ENCODE data around the gene ARHGDIA. TPM values are rescaled to one million over a fixed set of nuclear protein-coding genes. Genes with fewer than 3 reads are reported as not detected.
"Not testable (repeated sequence)": the region's sequence is repeated elsewhere in the genome, so short reads cannot be mapped to it uniquely, and the experiment has no call there.

ARHGDIA gene
- 100 to 1,000 TPM; 447 to 500 TPM for total RNA-seq
- long read RNA-seq, transcript ARHGDIA-201 (6 exons, 1,906 nt), result major isoform, 5 of 53 reads
- long read RNA-seq, partial matches to known transcripts, result 0 of 53 reads
- long read RNA-seq, other reads (novel, unspliced or antisense), result 44 of 53 reads

DNA sequence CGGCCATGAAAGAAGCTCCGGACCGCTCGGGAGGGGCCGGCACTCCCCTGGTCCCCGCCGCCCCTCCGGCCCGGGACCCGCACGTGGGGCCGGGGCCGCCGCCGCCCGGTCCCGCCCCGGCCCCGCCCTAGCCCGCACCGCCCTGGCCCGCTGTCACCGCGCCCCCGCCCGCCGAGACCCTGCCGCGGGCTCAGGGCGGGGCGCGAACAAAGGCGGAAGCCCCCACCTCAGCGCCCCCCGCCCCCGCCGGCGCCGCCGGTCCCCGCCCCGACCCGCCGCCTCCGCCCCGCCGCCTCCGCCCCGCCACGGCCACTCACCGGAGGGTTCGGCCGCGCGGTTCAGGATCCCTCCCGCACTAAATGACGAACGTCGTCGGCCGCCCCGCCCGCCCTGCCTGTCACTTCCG lies at the start of gene ARHGDIA:
Gene ARHGDIA, minus strand, starts transcription at position 357 of the 406 bp plus-strand sequence. CDS start 1,407 bp downstream, outside the sequence.
- DNase-seq (no peak), ATAC-seq (peak; percentile 53)
- intact Hi-C loops (cut with DNase I, micrococcal nuclease), result no loop called here

DNA sequence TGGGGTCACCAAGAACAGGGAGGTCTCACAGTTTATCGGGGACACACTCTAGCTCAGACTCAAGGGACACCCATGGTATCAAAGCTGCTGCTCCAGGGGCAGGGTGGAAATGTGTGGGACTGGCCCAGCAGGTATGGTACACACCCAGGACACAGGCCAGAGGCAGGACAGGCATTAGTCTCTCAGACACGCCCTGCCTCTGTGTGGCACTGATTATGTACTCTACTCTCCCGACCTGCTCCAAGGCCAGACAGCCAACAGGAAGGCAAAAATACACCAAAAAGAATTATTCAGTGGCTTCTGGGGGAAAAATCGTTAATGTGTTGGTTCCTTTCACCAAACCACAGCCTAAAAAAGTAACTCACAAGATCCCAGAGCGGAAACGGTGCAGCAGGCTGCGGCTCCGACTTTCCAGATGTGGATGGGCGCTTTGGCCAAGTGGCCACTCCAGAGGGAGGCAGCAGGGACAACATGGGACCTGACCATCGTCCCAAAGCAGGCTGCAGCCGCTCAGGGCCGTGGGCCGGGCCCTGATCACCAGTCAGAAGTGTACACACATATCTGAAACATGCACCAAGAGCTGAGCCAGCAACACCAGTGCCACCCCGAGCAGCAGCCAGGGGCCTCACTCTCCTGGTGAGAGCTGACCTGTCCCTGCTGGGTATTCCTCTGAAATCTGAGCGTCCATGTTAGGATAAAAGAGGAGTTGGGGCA lies 47.9 kb upstream of the ARHGDIA start:
- ATAC-seq (peak; percentile 82), DNase-seq (peak; percentile 82 to 88)
- intact Hi-C loops (cut with DNase I, micrococcal nuclease), result no loop called here

DNA sequence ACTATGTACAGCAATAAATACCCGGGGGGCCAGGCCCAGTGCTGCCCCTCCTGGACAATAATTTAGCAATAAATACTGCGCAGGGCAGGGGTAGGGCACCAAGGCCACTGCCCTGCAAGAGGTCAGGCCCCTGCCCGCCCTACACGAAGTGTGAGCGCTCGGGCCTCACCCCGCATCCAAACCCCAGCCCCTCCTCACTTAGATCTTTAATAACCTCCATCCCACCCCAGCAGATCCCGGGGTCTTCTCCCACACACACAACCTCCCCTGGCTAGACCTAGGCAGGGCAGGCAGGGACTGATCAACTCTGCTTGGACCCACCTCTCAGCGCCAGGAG lies 47.2 kb upstream of the ARHGDIA start:
- ATAC-seq, result peak; percentile 18
- DNase-seq; intact Hi-C loops (cut with DNase I, micrococcal nuclease): not testable (repeated sequence)

DNA sequence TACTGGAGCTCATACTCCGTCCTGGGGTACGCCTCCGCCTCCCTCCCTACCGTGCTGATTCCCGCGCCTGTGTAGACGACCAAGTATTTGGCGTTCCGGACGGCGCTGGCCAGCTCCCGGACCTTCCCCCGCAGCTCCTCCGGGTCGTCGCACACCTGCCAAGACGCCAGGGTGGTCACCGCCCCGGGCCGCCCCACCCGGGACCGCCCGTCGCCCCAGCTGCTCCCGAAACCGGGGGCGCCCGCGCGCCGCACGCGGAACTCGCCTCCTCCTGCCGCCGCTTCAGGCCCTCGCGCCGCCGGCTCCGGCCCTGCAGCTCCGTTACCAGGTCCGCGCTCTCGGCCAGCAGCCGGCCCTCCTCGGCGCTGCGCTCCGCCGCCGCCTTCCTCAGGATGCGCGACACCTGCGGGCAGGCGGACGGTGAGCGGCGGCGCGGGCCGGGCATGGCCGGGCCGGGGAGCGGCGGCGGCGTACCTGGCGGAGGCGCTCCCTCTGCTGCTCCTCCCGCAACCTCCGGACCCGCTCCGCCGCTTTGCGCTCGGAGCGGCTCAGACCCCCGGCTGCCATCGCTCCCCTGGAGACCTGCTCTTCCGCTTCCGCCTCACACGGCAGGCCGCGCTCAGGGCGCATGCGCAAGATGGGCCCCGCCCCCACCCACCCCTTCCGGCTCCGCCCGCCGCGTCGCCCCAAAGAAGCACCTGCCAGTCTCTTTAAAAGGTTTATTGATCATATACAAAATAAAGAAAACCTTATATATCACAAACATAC lies 46.6 kb upstream of the ARHGDIA start, which contains the start of gene SIRT7:
Gene SIRT7, minus strand, starts transcription at position 612 of the 768 bp plus-strand sequence. Its CDS starts 45 bp downstream, at position 567.
- intact Hi-C loops (cut with DNase I, micrococcal nuclease), result no loop called here
- DNase-seq (peak; percentile 73 to 82), ATAC-seq (peak; percentile 75)

DNA sequence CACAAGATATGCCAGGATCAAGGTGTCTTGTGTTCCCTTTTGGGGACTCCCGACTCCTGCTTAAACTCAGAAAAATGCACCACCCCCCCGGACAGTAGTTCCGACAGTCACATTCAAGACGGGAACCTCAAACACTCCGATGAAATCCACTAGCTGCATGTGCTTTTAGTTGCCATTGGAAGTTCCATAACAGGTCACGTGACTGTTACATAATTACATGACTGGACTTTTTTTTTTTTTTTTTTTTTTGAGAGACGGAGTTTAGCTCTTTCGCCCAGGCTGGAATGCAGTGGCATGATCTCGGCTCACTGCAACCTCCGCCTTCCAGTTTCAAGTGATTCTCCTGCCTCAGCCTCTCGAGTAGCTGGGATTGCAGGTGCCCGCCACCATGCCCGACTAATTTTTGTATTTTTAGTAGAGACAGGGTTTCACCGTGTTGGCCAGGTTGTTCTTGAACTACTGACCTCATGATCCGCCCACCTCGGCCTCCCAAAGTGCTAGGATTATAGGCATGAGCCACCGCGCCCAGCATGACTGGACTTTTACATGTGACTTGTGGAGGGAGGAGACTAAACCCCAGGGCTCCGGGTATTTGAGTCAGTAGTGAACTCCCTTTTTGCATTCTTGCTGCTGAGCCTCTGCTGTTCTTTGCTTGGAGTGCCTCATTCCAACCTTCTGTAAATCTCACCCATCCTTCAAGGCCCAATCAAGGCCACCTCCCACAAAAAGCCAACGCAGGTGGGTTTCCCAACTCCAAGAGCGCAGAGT lies 45.3 kb upstream of the ARHGDIA start:
- peak; percentile 49 for ATAC-seq
- DNase-seq, result peak; percentile 56 to 73
- intact Hi-C loops (cut with DNase I, micrococcal nuclease), result no loop called here

DNA sequence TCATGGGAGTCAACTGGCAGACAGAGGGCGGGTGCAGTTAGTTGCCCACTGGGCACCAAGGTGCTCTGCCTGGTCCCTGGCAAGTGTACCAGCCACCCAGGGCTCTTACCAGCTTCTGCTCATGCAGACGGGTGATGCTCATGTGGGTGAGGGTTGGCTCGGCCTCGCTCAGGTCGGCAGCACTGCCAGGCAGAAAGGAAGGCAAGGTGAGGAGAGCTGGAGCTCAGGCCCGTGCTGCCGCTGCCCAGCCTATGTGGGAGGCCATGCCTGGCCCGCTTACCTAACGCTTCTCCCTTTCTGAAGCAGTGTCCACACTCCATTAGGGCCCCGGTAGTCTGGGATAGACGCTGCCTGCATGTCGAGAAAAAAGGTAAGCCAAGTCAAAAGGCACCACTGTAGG lies 44.2 kb upstream of the ARHGDIA start:
- no peak for DNase-seq
- ATAC-seq, result no peak
- intact Hi-C loops (cut with DNase I, micrococcal nuclease), result no loop called here

DNA sequence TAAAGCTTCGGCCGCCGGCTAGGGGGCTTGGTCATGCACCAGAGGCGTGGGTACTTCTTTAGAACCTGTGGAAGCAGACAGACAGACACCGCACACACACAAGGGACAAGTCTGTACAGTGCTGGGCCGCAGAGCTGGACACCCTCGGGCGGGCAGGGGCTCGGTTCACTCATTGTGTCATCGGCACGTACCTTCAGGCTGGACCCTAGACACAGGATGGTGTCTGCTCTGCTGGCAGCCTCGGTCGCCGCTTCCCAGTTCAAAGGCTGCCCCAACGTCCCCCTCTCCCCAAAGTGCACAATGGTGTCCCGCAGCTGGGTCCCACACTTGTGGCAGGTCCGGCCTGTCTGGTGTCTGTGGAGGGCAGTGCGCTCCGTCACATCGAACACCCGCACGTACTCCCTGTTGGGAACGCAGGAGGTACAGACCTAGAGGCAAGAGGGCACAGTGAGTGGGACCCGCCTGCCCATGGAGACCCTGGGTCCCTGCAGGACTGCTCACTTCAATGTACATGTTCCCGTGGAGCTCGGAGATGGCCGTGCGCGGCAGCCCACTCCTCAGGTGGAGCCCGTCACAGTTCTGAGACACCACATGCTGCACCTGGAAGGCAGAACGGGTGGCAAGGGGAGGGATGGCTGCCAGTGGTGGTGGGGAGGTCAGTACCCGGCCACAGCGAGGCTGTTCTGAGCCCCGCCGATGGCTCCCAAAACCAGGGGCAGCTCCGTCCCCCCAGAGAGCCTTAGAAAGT lies 43.1 kb upstream of the ARHGDIA start:
- DNase-seq (no peak), ATAC-seq (no peak)
- intact Hi-C loops (cut with DNase I, micrococcal nuclease), result no loop called here

DNA sequence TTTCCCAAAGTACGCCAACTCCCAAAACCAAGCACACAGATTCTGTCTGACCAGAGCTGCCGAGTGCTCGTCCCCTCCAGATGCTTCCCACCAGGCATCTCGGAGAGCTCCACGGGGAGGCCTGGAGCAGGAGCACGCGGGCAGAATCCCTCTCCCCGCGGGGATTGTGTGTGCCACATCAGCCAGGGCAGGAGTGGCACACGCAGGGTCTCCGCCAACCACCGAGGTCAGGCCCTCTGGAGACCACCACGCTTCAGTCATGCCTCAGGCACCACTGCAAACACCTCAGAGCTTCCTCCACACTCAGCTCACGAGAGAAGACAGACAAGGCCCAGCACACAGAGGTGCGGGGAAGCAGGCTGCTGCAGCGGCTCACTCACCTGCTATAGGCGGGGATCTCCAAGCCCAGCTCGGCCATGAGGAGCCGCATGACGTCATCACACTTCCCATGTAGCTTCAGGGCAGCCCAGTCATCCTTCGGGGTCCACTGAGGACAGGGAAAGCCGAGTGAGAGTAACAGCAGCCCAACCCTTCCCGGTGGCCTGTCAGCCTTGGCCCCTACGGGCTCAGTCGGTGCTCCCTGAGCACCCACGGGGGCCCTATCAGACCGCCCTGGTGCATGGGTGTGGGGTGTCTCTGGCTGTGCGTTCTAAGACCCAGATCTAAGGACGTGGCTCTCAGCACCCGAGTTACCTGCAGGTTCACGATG lies 42.4 kb upstream of the ARHGDIA start:
- intact Hi-C loops (cut with DNase I, micrococcal nuclease), result no loop called here
- ATAC-seq, result no peak

DNA sequence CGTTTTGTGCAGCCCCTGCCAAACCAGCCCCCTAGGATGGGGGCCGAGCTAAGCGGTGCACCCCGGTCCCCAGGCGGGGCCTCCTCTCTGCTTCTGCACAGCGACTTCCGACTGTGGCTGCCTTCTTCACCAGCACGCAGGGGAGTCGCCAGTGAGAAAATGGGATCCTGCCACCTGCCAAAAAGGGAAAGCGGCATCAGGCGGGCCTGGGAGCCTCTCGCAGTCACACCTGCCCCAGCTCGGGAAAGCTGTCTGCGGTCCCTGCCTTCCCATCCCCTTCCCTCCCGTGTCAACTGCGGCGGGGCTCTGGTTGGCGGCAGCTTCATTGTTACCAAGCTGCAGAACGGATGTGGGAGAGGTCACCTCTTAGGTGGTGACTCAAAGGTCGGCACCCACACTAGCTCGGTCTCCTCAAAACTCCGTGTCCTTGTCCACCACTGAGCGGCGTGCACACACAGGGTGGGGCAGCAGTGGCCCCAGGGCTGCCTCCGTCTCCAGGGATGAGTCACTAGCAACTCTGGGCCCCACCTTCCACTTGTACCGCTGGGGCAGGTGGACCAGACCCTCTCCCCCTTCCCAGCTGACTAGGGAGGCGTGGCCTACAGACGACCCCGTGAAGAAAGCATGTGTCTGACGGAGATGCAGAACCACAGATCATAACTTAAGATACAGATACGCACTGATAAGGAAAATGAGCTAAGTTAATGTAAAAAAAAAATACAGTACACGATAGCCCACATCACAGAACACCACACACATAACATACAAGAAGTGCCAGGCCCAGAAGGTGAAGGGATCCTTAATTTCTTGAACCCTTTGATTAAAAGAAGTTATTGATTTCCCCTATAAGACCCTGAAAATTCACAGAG lies 41.5 kb upstream of the ARHGDIA start:
- DNase-seq (no peak), ATAC-seq (no peak)
- intact Hi-C loops (cut with DNase I, micrococcal nuclease), result no loop called here

More for the DNA sequence above, 42.4 kb upstream of the ARHGDIA start:
- DNase-seq, result no peak

DNA sequence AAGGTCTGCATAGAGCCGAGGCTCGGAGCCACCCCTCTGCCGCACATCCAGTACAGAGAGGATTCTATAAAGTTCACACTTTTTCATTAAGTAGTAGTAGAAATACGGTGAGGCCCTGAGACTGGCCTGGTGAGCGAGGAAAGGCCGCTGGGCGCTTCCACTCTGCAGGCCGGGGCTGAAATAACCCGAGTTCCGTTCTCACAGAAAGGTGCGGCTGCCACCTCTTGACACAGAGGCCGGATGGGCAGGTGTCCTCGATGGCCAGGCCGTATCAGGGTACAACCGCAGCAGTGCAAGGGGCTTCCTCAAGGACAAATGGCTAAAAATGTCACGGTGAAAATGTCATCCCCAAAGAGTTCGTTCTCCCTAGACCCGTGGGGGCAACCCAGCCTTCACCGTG lies 40.8 kb upstream of the ARHGDIA start:
- DNase-seq, result no peak
- intact Hi-C loops (cut with DNase I, micrococcal nuclease), result no loop called here
- ATAC-seq, result no peak

DNA sequence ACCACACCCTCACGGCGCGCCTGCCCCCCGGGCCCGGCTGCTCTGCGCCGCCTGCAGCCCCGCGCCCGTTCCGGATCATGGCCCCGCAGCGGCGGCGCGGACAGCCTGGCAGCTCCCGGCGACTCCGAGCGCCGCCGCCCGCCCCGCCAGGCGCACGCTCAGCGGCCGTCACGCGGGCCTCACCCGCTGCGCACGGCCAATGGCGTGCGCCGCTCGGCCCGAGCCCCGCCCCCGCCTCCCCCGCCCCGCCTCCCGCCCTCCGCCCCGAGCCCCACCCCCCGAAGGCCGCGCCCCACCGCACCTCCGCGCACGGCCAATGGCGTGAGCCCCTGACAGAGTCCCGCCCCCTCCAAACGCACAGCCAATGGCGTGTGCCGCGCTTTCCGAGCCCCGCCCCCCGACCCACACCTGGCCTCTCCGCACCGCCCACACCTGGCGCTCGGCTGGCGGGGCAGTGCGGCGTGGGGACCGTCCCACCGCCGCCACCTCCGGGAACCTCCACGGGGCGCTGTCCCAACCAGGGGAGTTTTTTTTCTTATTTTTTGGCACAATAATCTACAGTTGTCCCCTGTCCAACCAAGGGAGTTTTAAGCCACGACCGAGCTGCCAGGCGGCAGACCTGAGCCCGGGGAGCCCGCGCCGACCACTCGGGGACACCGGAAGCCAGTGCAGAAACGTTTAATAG lies 40.3 kb upstream of the ARHGDIA start, which contains the start of gene PCYT2:
Gene PCYT2, minus strand, starts transcription at position 123 of the 685 bp plus-strand sequence. Its CDS starts 44 bp downstream, at position 79.
- ATAC-seq, result peak; percentile 88
- peak; percentile 95 for DNase-seq
- intact Hi-C loops (cut with DNase I, micrococcal nuclease), result no loop called here

DNA sequence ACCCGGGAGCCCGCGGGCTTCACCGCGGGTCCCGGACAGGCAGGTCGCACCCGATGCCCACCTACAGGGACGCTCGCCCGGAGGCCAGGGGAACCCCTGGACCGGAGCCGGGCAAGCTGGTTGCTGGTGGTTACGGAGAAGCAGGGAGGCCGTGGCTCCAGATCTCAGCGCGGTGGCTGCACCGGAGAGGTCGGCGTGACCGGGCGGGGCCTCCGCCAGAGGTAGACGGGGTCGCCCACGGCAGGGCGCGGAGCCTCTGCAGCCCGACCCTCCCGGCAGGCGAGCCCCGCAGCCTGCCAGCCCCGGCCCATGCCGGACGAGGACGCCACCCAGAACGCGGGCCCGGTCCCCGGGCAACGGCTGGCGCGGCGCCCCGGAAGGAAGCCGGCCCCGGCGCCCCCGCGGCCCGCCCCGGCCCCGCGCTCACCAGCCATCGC lies 39.7 kb upstream of the ARHGDIA start:
- DNase-seq (no peak), ATAC-seq (peak; percentile 13)
- intact Hi-C loops (cut with DNase I, micrococcal nuclease), result no loop called here

DNA sequence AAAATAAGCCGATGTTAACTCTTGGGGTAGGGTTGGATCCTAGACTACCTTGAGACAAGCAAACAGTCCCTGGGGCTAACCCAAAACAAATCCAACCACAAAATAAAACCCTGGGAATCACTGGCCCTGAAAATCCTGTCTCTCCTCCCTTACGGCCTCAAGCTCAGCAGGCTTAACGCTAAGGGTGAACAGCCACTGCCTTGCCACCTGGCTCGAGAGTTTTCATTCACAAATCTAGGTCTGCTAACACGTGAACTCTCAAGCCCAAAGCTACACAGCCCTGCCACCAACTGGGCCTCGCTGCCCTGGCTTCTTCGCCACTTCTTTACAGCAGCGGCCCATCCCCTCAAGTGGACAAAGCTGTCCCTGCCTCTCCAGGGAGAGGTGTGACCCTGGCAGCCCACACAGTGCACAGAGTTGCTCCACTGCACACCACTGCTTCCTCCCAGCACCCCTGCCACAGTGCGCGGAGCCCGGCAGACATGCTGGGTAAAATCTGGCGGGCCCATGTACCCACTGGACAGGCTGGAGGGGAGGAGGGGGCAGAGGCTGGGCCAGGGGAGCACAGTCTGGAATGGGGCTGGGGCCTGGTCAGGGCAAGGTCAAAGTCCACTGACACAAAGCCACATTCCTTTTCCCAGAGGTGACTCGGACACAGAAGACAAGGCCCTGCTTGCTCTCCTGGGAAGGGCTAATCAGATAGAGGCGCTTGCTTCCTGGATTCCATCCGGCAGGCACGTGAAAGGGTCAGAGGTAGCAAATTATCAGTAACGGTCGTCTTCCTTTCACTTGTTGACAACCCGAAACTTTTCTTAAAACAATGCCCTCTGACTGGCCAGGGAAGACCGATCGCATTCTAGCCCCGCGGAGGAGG lies 39.1 kb upstream of the ARHGDIA start:
- intact Hi-C loops (cut with DNase I, micrococcal nuclease), result no loop called here
- ATAC-seq, result peak; percentile 60
- DNase-seq, result peak; percentile 43 to 69

DNA sequence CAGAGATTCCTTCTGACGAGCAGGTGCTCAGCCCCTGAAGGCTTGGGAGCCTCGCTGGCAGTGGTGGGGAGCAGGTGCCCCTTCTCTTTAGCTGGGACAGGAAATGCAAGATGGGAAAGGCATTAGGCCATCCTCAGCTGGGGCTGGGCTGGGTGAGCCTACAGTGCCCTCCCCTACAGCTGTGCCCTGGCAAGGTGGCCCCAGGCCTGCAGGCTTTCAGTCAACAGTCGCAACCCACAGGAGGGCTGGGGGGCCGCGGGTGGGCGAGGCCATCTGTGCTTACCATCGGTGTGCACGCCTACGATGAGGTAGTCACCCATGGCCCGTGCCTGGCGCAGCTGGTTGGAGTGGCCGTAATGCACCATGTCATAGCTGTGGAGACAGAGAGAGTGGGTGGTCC lies 38.1 kb upstream of the ARHGDIA start:
- ATAC-seq, result no peak

DNA sequence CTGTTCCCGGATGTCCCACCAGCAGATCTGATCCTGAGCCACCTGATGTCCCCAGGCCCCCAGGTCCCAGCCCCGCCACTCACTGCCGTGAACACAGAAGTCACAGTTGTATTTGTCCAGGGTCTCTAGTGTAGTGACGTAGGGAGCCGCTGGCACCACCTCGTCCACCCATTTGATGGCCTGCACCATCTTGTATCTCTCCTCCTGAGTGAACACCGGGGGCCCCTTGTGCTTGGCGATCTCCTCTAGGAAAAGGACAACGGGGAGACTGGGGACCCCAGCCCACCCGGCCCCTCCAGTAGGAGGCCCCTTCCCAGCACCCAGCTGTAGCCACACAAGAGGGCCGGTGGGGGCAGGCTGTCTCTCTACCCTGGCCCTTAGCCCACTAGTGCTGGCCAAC lies 37.7 kb upstream of the ARHGDIA start:
- ATAC-seq, result no peak
- DNase-seq, result no peak
- intact Hi-C loops (cut with DNase I, micrococcal nuclease), result no loop called here

More for the DNA sequence above, 38.1 kb upstream of the ARHGDIA start:
- no peak for DNase-seq
- intact Hi-C loops (cut with DNase I, micrococcal nuclease), result no loop called here
